HEK293T (cell line): Measurements from ENCODE around the gene OVOL1.

Experiments
- CTCF ChIA-PET: fragments of 350-600 bp; formaldehyde crosslinking; extraction: SDS; loops from one replicate; lab custom pipeline; 2021; ENCODE audit warnings: antibody characterized with exemption, inconsistent platforms; lab: Yijun Ruan, JAX
- POLR2A ChIA-PET: fragments of 350-600 bp; formaldehyde crosslinking; extraction: SDS; loops from one replicate; lab custom pipeline; 2020; ENCODE audit warnings: antibody characterized with exemption, inconsistent platforms; lab: Yijun Ruan, JAX
- DNase-seq: peaks from one replicate; pipeline ENCODE4 v3.0.0; 2012; ENCODE audit warnings: mixed read lengths; ENCODE audit errors: extremely low spot score
- ARNT ChIP-seq: fragments of 450-650 bp; IDR thresholded peaks from 2 replicates; pipeline ENCODE4 v1.6.1; 2017; ENCODE audit warnings: mild to moderate bottlenecking
- BHLHE40 ChIP-seq: fragments of 450-650 bp; IDR thresholded peaks from 2 replicates; pipeline ENCODE4 v1.6.1; 2016; ENCODE audit warnings: mild to moderate bottlenecking, moderate library complexity, borderline replicate concordance
- CTBP1 ChIP-seq: fragments of 450-650 bp; IDR thresholded peaks from 2 replicates; pipeline ENCODE4 v1.6.1; 2016; ENCODE audit warnings: borderline replicate concordance
- ELF4 ChIP-seq: fragments of 450-650 bp; IDR thresholded peaks from 2 replicates; pipeline ENCODE4 v1.6.1; 2017; ENCODE audit warnings: antibody characterized with exemption
- FOXA1 ChIP-seq: fragments of 450-650 bp; IDR thresholded peaks from 2 replicates; pipeline ENCODE4 v1.6.1; 2016; ENCODE audit warnings: mild to moderate bottlenecking
- FOXM1 ChIP-seq: fragments of 450-650 bp; IDR thresholded peaks from 2 replicates; pipeline ENCODE4 v1.6.1; 2017; ENCODE audit warnings: mild to moderate bottlenecking, borderline replicate concordance
- HDGF ChIP-seq: fragments of 450-650 bp; IDR thresholded peaks from 2 replicates; pipeline ENCODE4 v1.6.1; 2017; ENCODE audit warnings: antibody characterized with exemption, borderline replicate concordance
- L3MBTL2 ChIP-seq: fragments of 450-650 bp; conservative IDR thresholded peaks from 2 replicates; pipeline ENCODE4 v1.6.1; 2016; ENCODE audit warnings: mild to moderate bottlenecking
- LEF1 ChIP-seq: fragments of 450-650 bp; IDR thresholded peaks from 2 replicates; pipeline ENCODE4 v1.6.1; 2017; ENCODE audit warnings: mild to moderate bottlenecking, borderline replicate concordance
- NFRKB ChIP-seq: fragments of 450-650 bp; IDR thresholded peaks from 2 replicates; pipeline ENCODE4 v1.6.1; 2016; ENCODE audit warnings: mild to moderate bottlenecking, moderate library complexity
- SP1 ChIP-seq: fragments of 450-650 bp; IDR thresholded peaks from 2 replicates; pipeline ENCODE4 v1.6.1; 2017
- SUZ12 ChIP-seq: fragments of 450-650 bp; IDR thresholded peaks from 2 replicates; pipeline ENCODE4 v1.6.1; 2016; ENCODE audit warnings: mild to moderate bottlenecking
- TARDBP ChIP-seq: fragments of 450-650 bp; IDR thresholded peaks from 2 replicates; pipeline ENCODE4 v1.6.1; 2016
- ZNF384 ChIP-seq: fragments of 450-650 bp; IDR thresholded peaks from 2 replicates; pipeline ENCODE4 v1.6.1; 2016
- TF ChIP-seq, protein P1 (sequence below): fragments of 450-650 bp; IDR thresholded peaks from 2 replicates; pipeline ENCODE4 v1.6.1; 2016

OVOL1 gene

DNA sequence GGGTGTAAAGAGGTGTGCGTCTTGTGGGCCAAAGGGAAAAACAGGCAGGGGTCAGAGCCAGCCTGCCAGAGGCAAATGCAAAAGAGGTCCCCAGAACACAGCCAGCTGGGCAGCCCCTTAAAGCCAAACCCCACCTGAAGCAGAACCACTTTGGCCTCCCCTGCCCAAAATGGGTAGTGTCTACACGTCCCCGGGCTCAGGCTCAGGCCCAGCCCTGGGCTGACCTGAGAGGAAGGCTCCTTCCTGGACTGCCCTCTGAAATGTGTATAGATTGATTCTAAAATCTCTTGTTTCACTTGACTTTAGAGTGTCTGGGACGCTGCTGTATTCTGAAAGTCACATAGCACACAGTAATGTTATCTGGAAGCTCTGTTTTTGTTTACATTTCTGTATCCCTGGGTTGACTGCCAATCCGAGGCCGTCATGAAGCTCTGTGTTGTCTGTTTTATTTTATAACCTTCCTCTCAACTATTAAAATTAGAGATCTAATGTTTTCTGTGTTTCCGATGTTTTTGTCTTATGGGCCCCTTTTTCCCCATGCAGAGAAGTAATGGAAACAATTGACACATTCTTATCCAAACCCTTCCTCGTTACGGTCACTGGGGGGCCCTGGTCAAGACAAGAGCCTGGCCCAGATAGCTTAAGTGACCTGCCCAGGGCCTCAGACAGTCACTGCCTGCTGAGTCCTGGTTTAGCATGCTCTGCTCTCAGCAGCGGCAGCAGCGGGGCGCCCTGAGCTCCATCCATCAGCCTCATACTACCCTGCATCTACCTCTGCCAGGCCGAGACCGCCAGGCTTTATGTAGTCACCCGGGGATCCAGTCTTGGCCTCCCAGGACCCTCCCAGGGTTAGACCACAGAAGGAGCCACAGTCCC, 10.1 kb downstream of the OVOL1 start:
- CTCF ChIA-PET: interaction anchor here (0.7 kb wide), 1 partner anchor 27 kb away, joined by 3 read pairs; no protein-coding TSS in a partner anchor
- TF ChIP-seq TARDBP: no peak
- TF ChIP-seq, protein P1, sequence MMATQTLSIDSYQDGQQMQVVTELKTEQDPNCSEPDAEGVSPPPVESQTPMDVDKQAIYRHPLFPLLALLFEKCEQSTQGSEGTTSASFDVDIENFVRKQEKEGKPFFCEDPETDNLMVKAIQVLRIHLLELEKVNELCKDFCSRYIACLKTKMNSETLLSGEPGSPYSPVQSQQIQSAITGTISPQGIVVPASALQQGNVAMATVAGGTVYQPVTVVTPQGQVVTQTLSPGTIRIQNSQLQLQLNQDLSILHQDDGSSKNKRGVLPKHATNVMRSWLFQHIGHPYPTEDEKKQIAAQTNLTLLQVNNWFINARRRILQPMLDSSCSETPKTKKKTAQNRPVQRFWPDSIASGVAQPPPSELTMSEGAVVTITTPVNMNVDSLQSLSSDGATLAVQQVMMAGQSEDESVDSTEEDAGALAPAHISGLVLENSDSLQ: no peak
- TF ChIP-seq ZNF384: no peak
- TF ChIP-seq FOXA1: no peak
- TF ChIP-seq NFRKB: no peak
- TF ChIP-seq ARNT: no peak
- DNase-seq: no peak
- POLR2A ChIA-PET: no interaction called here

DNA sequence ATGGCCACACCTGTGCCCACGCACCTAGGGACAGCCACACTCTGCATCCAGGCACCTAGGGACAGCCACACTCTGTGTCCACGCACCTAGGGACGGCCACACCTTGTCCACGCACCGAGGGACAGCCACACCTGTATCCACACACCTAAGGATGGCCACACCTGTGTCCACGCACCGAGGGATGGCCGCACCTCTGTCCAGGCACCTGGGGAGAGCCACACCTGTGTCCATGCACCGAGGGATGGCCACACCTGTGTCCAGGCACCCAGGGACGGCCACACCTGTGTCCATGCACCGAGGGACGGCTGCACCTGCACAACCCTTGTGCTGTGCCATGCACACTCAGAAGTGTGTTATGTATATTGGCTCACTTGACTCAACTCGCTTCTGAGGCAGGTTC, 10.8 kb downstream of the OVOL1 start:
- ChIA-PET CTCF (interaction anchor here (0.6 kb wide), 1 partner anchor 1915 kb away, joined by 10 read pairs; no protein-coding TSS in a partner anchor), POLR2A (no interaction called here)
- no peak for DNase-seq
- TF ChIP-seq ZNF384 (no peak), CTBP1 (no peak), FOXM1 (no peak), ELF4 (no peak), NFRKB (no peak), LEF1 (no peak), BHLHE40 (no peak), FOXA1 (no peak), TARDBP (no peak), SUZ12 (no peak), SP1 (no peak)

DNA sequence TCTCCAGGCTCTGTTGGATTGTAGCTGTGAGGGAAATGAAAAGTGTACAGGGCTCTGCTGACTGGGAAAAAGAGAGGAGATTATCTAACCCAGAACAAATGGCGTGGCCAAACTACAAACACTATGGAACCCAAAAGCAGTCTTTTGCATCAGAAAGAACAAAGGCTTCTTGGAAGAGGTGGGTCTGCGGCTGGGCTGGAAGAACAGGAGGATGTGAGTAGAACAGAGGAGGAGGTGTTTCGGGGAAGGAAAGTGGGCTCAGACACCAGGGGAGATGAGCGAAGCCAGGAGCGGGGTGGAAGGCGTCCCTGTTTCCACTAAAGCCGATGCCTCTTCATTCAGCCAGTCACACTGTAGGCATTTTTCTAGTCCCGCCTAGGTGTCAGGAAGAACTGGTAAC, 12.0 kb downstream of the OVOL1 start:
- TF ChIP-seq, protein P1: no peak
- TF ChIP-seq NFRKB (no peak), ZNF384 (no peak), ELF4 (no peak)
- ChIA-PET POLR2A (interaction anchor here (1.1 kb wide), 1 partner anchor 10 kb away, joined by 3 read pairs; no protein-coding TSS in a partner anchor), CTCF (no interaction called here)
- DNase-seq: no peak

DNA sequence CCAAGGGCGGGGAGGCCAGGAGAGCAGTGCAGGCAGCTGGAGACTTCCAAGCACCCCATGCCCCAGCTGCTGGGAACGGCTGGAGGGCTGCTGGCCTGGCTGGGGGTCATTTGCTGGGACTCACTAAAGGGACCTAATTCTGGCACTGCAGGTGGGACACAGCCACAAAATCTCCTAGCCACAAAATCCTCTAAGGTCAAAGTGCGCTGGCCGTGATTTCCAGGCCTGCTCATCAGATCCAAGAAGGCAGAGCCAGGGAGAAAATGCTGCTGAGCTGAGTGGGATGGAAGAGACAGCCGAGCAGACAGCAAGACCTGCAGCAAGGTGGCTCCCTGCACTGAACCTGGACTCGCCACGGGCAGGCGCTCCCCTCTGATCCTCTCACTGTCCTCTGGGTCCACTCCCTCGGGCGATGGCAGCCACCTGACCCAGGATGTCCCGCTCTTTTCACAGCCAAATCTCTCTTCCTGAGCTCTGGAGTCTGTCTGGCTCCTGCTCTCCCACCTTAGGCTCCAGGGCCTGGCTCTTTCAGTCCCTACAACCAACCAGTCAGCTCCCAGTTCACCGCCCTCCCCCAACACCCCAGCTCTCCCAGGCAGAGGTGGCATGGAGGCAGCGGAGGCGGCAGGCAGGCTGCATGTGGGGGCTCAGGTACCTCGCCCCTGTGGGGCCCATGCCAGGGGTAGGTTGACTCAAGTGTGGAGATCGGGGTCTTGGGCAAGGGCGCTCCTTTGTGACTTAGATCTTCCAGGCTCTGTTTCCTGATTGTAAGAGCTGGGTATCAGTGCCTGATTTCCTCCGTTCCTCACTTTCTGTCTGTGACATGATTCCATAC, 14.5 kb downstream of the OVOL1 start:
- POLR2A ChIA-PET: interaction anchor here (1.1 kb wide), 1 partner anchor 91 kb away, joined by 4 read pairs; no protein-coding TSS in a partner anchor
- CTCF ChIA-PET: interaction anchor here (1.8 kb wide), 1 partner anchor 22 kb away, joined by 5 read pairs; no protein-coding TSS in a partner anchor
- DNase-seq: no peak
- no peak for TF ChIP-seq SUZ12
- TF ChIP-seq BHLHE40: no peak
- no peak for TF ChIP-seq ARNT
- no peak for TF ChIP-seq ZNF384
- TF ChIP-seq FOXM1: no peak
- no peak for TF ChIP-seq NFRKB
- TF ChIP-seq CTBP1: no peak
- no peak for TF ChIP-seq SP1
- TF ChIP-seq ELF4: no peak

DNA sequence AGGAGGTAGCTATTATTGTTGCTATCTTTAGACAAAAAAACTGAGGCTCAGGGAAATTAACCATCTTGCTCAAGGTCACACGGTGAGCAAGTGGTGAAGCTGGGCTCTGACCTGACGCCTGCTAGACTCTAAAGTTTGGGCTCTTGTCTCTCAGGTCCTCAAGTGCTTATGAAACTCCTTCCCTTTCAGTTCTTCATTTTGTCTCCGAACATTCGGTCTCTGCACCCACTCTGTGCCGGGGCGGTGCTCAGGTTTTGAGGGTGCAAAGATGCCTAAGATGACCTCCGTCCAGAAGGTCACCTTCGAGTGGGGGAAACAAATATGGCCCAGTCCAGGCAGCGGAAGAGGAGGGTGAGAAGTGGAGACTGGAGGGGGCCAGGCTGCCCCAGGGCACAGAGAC, 16.0 kb downstream of the OVOL1 start:
- no peak for DNase-seq
- CTCF ChIA-PET: interaction anchor here (1.8 kb wide), 1 partner anchor 23 kb away, joined by 5 read pairs; no protein-coding TSS in a partner anchor
- POLR2A ChIA-PET: interaction anchor here (1.1 kb wide), 1 partner anchor 92 kb away, joined by 4 read pairs; no protein-coding TSS in a partner anchor
- TF ChIP-seq NFRKB (no peak), CTBP1 (no peak), ZNF384 (no peak), SUZ12 (no peak), HDGF (no peak), FOXA1 (no peak)

DNA sequence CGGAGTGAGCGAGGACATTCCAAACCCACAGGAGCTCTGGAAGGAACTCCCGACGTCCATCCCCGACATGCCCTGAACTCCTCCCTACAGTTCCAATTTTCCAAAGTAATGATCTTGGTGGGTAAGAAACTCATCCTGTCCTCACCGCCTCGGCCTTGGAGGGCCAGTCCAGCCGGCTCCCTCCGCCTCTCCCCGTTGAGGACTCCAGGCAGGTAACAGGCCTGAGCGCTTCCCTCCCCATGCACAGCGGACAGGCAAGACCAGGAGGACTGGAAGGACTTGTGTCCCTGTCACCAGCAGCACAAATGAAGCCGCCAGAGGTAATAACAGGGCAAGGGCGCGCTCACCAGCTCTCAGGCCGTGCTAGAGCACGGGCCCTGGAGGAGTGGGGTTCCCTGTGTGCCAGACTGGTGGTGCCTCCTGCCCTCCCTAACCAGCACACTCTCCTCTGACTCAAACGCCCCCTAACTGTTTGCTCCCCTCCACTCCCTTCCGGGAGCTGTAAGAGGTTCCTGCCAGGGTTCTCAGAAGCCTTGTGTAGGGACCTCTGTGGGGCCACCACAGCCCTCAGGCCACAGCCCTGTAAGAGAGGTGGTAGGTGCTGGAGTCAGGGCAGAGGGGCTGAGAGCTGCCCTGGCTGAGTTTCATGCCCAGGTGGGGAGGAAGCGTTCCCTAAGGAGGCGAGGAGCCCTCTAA, 17.1 kb downstream of the OVOL1 start:
- no peak for TF ChIP-seq ELF4
- TF ChIP-seq FOXM1: no peak
- no peak for TF ChIP-seq BHLHE40
- TF ChIP-seq TARDBP: no peak
- TF ChIP-seq CTBP1: no peak
- TF ChIP-seq, protein P1: no peak
- no peak for TF ChIP-seq L3MBTL2
- no peak for TF ChIP-seq FOXA1
- ChIA-PET CTCF (no interaction called here), POLR2A (interaction anchor here (0.7 kb wide), 1 partner anchor 248 kb away, joined by 3 read pairs; the partner anchor contains the start of gene SF3B2)
- no peak for DNase-seq
